ENCODE measurements around the gene SCN4B. TPM values are rescaled to one million over a fixed set of nuclear protein-coding genes. Genes with fewer than 3 reads are reported as not detected.

The SCN4B gene
- total and polyA plus RNA-seq, 10 of the 15 experiments (the other 5 are each of a cell fraction or from before 2014, with no cell fraction given), result 0.01 to 0.49 (median 0.04) TPM; not detected in 5

DNA sequence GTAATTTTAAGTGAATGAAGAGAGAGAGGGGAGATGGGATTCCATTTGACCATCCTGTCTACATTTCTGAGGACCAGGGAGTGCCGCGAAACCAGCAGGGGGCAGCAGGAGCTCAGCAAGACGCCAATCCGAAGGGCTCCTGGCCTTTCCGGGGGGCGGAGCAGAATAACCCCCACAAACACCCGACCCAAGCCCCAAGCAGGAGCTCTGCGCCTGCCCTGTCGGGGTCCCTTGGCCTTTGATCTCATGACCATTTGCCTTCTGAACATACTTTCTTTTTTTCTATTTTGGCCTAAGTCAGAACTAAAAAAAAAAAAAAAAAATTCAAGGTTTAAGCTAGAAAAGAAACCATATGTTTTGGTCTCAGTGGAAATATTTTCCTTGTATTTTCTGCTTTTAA is 45.7 kb upstream of the SCN4B start (continued):
- 0 out of 4 replicates have a peak, but pooled peaks of 1 of the 2 experiments have one; percentile 14 for TF ChIP-seq EP300 (IDR thresholded peaks at IDR 0.05; ENCODE audit: borderline replicate concordance in 1 of 2, control insufficient read depth in 1 of 2, low read depth in 2 of 2, low read length in 2 of 2)
- TF ChIP-seq RBBP5 (conservative IDR thresholded peaks at IDR 0.05), result no peak
- no peak for TF ChIP-seq SMAD1 (IDR thresholded peaks at IDR 0.05; ENCODE audit: low read depth, partially characterized antibody)
- TF ChIP-seq ZNF24 (IDR thresholded peaks at IDR 0.05), result peak; percentile 63
- 0 out of 2 replicates have a peak, but pooled peaks have one; percentile 15 for TF ChIP-seq NR2F1 (conservative IDR thresholded peaks at IDR 0.05)
- TF ChIP-seq POLR2A (IDR thresholded peaks at IDR 0.05; ENCODE audit: low read depth, low read length), result no peak
- TF ChIP-seq, protein P1, sequence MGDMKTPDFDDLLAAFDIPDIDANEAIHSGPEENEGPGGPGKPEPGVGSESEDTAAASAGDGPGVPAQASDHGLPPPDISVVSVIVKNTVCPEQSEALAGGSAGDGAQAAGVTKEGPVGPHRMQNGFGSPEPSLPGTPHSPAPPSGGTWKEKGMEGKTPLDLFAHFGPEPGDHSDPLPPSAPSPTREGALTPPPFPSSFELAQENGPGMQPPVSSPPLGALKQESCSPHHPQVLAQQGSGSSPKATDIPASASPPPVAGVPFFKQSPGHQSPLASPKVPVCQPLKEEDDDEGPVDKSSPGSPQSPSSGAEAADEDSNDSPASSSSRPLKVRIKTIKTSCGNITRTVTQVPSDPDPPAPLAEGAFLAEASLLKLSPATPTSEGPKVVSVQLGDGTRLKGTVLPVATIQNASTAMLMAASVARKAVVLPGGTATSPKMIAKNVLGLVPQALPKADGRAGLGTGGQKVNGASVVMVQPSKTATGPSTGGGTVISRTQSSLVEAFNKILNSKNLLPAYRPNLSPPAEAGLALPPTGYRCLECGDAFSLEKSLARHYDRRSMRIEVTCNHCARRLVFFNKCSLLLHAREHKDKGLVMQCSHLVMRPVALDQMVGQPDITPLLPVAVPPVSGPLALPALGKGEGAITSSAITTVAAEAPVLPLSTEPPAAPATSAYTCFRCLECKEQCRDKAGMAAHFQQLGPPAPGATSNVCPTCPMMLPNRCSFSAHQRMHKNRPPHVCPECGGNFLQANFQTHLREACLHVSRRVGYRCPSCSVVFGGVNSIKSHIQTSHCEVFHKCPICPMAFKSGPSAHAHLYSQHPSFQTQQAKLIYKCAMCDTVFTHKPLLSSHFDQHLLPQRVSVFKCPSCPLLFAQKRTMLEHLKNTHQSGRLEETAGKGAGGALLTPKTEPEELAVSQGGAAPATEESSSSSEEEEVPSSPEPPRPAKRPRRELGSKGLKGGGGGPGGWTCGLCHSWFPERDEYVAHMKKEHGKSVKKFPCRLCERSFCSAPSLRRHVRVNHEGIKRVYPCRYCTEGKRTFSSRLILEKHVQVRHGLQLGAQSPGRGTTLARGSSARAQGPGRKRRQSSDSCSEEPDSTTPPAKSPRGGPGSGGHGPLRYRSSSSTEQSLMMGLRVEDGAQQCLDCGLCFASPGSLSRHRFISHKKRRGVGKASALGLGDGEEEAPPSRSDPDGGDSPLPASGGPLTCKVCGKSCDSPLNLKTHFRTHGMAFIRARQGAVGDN (IDR thresholded peaks at IDR 0.05), result no peak
- TF ChIP-seq RAD21 (IDR thresholded peaks at IDR 0.05; ENCODE audit: insufficient read depth, low read depth, low read length), result peak; percentile 97
- no peak for TF ChIP-seq CHD1 (IDR thresholded peaks at IDR 0.05; ENCODE audit: low read depth, low read length)
- TF ChIP-seq BCLAF1 (IDR thresholded peaks at IDR 0.05), result no peak
- TF ChIP-seq IRF4 (IDR thresholded peaks at IDR 0.05; ENCODE audit: low read depth, low read length), result peak; percentile 89
- no peak for TF ChIP-seq ZNF207 (IDR thresholded peaks at IDR 0.05; ENCODE audit: borderline replicate concordance)
- no peak; the same call in 1 of the 2 replicates for TF ChIP-seq TCF7 (IDR thresholded peaks at IDR 0.05; ENCODE audit: borderline replicate concordance)
- no peak for TF ChIP-seq TBL1XR1 (IDR thresholded peaks at IDR 0.05; ENCODE audit: low read depth, low read length)
- no peak for TF ChIP-seq BACH1 (IDR thresholded peaks at IDR 0.05; ENCODE audit: borderline replicate concordance)
- no peak for TF ChIP-seq SREBF2 (IDR thresholded peaks at IDR 0.05; ENCODE audit: low read length)
- TF ChIP-seq SUZ12 (IDR thresholded peaks at IDR 0.05; ENCODE audit: unreplicated experiment), result no peak
- TF ChIP-seq NR2C2 (IDR thresholded peaks at IDR 0.05; ENCODE audit: borderline replicate concordance, control insufficient read depth, insufficient read length, low read depth), result no peak
- peak; percentile 12 for TF ChIP-seq SP1 (IDR thresholded peaks at IDR 0.05; ENCODE audit: low read depth, low read length)
- TF ChIP-seq SREBF1 (IDR thresholded peaks at IDR 0.05; ENCODE audit: low read length), result no peak
- TF ChIP-seq POLR2AphosphoS5 (IDR thresholded peaks at IDR 0.05; ENCODE audit: low read length), result no peak
- no peak for TF ChIP-seq HDAC2 (IDR thresholded peaks at IDR 0.05)
- no peak for TF ChIP-seq MEF2A (IDR thresholded peaks at IDR 0.05; ENCODE audit: insufficient read depth, low read depth, low read length)
- TF ChIP-seq NRF1 (conservative IDR thresholded peaks at IDR 0.05; ENCODE audit: low read depth, low read length), result no peak
- TF ChIP-seq, protein P2, sequence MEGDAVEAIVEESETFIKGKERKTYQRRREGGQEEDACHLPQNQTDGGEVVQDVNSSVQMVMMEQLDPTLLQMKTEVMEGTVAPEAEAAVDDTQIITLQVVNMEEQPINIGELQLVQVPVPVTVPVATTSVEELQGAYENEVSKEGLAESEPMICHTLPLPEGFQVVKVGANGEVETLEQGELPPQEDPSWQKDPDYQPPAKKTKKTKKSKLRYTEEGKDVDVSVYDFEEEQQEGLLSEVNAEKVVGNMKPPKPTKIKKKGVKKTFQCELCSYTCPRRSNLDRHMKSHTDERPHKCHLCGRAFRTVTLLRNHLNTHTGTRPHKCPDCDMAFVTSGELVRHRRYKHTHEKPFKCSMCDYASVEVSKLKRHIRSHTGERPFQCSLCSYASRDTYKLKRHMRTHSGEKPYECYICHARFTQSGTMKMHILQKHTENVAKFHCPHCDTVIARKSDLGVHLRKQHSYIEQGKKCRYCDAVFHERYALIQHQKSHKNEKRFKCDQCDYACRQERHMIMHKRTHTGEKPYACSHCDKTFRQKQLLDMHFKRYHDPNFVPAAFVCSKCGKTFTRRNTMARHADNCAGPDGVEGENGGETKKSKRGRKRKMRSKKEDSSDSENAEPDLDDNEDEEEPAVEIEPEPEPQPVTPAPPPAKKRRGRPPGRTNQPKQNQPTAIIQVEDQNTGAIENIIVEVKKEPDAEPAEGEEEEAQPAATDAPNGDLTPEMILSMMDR (IDR thresholded peaks at IDR 0.05 in 2 of 3, conservative IDR thresholded peaks at IDR 0.05 in 1 of 3; ENCODE audit: control insufficient read depth in 2 of 3, extremely low read depth in 1 of 3, insufficient read depth in 1 of 3, low read depth in 3 of 3, low read length in 3 of 3), result peak; percentile 93 to 96 (median 94)

All from GM12878 (cell line).